ENCODE measurements around the gene TMEM41A. TPM values are rescaled to one million over a fixed set of nuclear protein-coding genes. Genes with fewer than 3 reads are reported as not detected.

Gene TMEM41A
- 24.0 and 31.1 TPM in 2 replicates for total RNA-seq

DNA sequence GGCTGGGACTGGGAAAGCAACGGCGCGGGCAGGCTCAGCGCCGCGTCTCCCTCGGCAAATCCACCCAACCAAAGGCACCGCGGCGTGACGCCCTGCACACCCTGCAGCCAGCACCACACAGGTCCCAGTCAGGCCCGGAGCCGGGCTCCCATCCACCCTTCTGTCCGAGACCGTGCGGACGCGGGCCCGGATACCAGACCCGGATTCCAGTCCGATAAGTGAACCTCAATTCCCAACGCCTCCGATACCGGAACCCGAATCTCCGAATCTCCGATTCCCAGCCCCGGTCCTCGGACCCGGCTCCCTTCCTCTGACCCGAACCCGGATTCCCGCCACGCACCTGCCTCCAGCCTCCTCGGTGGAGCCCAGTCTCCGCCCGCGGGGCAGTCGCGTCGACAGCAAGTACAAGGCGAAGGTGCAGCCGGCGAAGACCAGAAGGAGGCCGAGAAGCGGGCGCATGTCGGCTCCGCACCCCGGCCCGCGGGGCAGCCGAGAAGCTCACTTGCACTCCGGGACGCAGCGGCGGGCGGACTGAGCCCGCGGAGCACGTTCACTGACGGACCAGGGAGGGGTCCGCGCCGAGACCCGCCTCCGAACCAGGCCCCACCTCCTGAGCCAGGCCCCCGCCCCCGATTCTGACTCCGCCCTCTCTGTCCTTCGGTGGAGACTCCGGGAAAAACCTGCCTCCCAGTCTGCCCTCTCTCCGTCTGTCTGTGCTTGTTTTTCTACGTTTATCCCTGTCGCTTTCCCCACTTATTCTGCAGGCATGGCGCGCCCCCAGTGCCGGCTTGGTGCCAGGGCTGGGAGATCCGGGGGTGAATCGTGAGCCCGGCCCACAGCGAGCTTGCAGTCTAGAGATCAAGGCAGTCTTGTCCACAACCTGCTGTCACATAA lies at the start of gene TMEM41A:
TSS of gene TMEM41A (minus strand) at position 533 of the 894 bp plus-strand sequence. CDS start at position 459, 74 bp downstream.

Other genes with a start within 250 kb of the TMEM41A start
- 5.4 and 6.1 TPM in 2 replicates for gene EHHADH, start 245.0 kb downstream of the TMEM41A start, total RNA-seq
- gene MAP3K13, start 135.9 kb downstream of the TMEM41A start, total RNA-seq = 19.0 and 21.9 TPM in 2 replicates
- gene LIPH, start 53.6 kb upstream of the TMEM41A start, total RNA-seq = 3.4 and 9.6 TPM in 2 replicates
- gene SENP2, start 87.3 kb upstream of the TMEM41A start, total RNA-seq = 17.8 and 26.2 TPM in 2 replicates